ENCODE measurements around the gene KLK2. TPM values are rescaled to one million over a fixed set of nuclear protein-coding genes. Genes with fewer than 3 reads are reported as not detected.

Gene KLK2
- polyA plus RNA-seq, 6 donors from 2014 or later, result 0.36 to 0.47 TPM; not detected in 4

DNA sequence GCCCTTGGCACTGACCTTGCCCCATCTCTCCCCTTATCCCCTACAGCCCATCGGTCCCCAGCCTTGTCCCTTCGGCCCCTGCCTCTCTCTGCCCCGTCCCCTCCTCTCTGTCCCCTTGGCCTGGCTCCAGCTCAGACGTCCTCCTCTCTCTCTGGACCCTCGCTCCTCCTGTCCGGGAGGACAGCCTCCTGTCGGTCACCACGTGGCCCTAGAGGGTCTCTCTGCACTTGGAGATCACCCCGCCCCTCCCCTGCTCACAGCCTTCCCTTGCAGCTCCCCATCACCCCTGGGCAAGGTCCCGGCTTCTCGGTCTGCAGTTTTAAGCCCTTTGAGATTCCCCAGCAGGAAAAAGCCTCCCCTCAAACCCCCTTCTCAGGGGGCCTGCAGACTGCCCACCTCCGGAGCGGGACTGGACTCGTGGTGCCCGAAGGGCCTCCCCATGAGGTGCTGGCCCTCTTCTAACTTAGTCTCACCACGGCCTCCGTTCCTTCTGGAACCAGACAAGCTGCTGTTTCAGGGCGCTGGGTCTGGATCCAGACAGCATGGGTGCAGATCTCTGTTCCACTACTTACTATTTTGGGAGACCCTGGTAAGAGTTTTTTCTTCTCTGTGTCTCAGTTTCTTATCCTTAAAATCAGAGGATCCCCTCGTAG lies 36.6 kb upstream of the KLK2 start:
- Mint-ChIP-seq H3K27ac (peak overlapping the region in 3 of 6 donors; percentile 38 to 92 (median 46)), H3K4me1 (peaks cover 10 to 25% (median 21%) of the 10 kb centered on the region in 3 donors), H3K4me3 (peak overlapping the region; percentile 9 to 95 (median 86)), H3K27me3 (peaks cover 13 to 58% (median 56%) of the 10 kb centered on the region in 3 donors), H3K36me3 (peaks cover 0 to 17% of the 10 kb centered on the region in 2 donors), H3K9me3 (peaks cover 5 to 9% (median 5%) of the 10 kb centered on the region in 7 donors)
- no peak for ATAC-seq (ENCODE audit: low read depth in 2 of 2)
- DNase-seq, result no peak

DNA sequence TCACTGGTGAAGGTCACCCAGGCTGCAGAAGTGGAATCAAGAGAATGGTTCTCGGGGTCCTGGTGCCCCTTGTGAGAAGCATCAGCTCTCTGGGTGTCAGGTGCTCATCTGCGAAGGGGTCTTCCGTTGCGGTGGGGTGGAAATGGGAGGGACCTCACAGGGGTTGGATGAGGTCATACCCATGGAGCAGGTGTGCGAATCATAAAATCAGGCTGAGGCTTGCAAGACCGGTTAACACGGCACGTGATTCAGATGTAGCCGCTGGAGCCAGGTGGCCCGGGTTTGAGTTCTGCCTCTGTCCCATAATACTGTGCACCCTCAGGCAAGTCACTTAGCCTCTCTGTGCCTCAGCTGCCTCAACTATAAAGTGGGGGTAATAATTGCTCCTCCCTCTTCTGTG lies 35.9 kb upstream of the KLK2 start:
- Mint-ChIP-seq H3K27ac (peak overlapping the region in 1 of 6 donors; percentile 51), H3K9me3 (peaks cover 5 to 13% (median 9%) of the 10 kb centered on the region in 7 donors), H3K27me3 (peaks cover 15 to 52% (median 52%) of the 10 kb centered on the region in 3 donors), H3K4me1 (peaks cover 10 to 25% (median 21%) of the 10 kb centered on the region in 3 donors), H3K36me3 (peaks cover 0 to 16% of the 10 kb centered on the region in 2 donors), H3K4me3 (peak overlapping the region in 6 of 8 donors; percentile 5 to 86 (median 44))
- DNase-seq (no peak), ATAC-seq (ENCODE audit: low read depth in 2 of 2) (no peak)

DNA sequence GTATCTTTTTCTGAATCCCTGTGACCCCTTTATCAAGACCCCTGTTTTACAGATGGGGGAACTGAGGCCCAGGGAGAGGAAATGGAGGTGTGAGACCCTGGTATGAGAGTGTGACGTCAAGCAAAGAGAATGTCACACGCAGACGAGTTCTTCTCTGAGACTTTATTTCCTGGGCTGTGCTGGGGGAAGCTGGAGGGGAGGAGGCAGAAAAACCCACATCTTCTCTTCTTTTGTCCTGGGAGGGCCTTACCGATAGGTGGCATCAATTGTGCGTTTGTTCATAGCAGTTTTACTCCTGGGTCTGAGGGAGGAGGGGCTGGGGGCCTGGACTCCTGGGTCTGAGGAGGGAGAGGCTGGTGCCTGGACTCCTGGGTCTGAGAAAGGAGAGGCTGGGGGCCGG lies 35.0 kb upstream of the KLK2 start:
- Mint-ChIP-seq H3K27me3 (peaks cover 13 to 45% (median 43%) of the 10 kb centered on the region in 3 donors), H3K9me3 (peaks cover 5 to 21% (median 15%) of the 10 kb centered on the region in 7 donors), H3K27ac (peak overlapping the region in 2 of 6 donors; percentile 28 to 54), H3K36me3 (peaks cover 2 to 11% of the 10 kb centered on the region in 2 donors), H3K4me3 (peak overlapping the region in 2 of 8 donors; percentile 42 to 59), H3K4me1 (peaks cover 10 to 25% (median 21%) of the 10 kb centered on the region in 3 donors)
- ATAC-seq (ENCODE audit: low read depth in 2 of 2) (peak; percentile 29 to 40), DNase-seq (no peak)

DNA sequence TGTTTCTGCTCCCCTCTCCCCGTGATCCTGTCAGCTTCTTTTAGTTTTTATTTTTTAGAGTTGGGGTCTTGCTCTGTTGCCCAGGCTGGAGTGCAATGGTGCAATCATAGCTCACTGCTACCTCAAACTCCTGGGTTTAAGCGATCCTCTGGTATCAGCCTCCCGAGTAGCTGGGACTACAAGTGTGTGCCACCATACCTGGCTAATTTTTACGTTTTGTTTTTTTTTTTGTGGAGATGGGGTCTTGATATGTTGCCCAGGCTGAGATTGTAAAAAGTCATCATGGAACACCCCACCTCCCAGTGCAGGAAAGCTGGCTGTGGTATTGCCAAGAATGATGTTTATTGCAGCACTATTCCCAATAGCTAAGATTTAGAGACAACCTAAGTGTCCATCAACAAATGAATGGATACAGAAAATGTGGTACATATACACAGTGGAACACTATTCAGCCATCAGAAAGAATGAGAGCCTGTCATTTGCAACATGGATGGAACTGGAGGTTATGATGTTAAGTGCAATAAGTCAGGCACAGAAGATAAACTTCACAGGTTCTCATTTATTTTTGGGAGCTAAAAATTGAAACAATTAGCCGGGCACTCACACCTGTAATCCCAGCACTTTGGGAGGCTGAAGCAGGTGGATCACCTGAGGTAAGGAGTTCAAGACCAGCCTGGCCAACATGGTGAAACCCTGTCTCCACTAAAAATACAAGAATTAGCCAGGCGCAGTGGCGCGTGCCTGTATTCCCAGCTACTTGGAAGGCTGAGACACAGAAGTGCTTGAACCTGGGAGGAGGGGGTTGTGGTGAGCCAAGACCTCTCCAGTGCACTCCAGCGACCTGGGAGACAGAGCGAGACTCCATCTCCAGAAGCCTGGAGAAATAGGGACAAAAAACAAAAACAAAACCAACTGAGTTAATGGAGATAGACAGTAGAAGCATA lies 33.3 kb upstream of the KLK2 start:
- H3K9me3 Mint-ChIP-seq, result peaks cover 8 to 36% (median 28%) of the 10 kb centered on the region in 7 donors
- H3K27ac Mint-ChIP-seq, result no peak overlapping the region
- DNase-seq (no peak), ATAC-seq (ENCODE audit: low read depth in 2 of 2) (no peak)
- no peak overlapping the region for H3K4me3 Mint-ChIP-seq
- peaks cover 7 to 25% (median 19%) of the 10 kb centered on the region in 3 donors for H3K4me1 Mint-ChIP-seq
- H3K27me3 Mint-ChIP-seq, result peaks cover 13 to 52% (median 43%) of the 10 kb centered on the region in 3 donors
- peaks cover 7 to 18% of the 10 kb centered on the region in 2 donors for H3K36me3 Mint-ChIP-seq

DNA sequence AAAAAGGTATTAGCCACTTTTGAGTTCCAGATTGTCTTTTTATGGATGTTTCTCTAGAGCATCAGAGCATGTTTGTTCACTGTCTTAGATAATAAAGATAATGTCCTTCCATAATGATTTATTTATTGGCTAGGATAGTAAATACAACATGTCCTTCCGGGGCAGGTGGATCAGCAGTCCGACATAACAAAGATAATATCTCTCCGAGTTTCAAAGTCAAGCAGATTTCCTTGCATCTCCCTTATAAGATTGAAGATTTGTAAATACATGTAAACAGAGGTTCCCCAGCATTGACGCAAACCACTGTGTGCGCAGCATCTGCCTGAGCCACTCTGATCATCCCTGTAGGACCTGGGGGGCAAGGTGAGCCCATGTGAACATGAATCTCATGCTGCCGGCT lies 31.1 kb upstream of the KLK2 start:
- Mint-ChIP-seq H3K36me3 (peaks cover 7 to 18% of the 10 kb centered on the region in 2 donors), H3K9me3 (peaks cover 8 to 42% (median 31%) of the 10 kb centered on the region in 7 donors), H3K4me3 (no peak overlapping the region), H3K27me3 (peaks cover 5 to 42% (median 36%) of the 10 kb centered on the region in 3 donors), H3K27ac (no peak overlapping the region), H3K4me1 (peaks cover 0 to 6% (median 1%) of the 10 kb centered on the region in 3 donors)
- ATAC-seq (ENCODE audit: low read depth in 2 of 2) (no peak), DNase-seq (no peak)

DNA sequence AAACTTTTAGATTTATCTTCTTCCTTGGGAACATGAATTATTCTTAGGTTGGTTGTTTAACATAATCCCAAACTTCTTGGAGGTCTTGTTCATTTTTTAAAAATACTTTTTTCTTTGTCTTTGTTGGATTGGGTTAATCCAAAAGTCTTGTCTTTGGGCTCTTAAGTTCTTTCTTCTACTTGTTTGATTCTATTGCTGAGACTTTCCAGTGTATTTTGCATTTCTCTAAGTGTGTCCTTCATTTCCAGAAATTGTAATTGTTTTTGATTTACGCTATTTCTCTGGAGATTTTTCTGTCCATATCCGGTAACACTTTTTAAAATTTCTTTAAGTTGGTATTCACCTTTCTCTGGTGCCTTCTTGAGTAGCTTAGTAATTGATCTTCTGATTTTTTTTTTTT lies 30.0 kb upstream of the KLK2 start:
- peaks cover 5 to 33% (median 28%) of the 10 kb centered on the region in 3 donors for H3K27me3 Mint-ChIP-seq

DNA sequence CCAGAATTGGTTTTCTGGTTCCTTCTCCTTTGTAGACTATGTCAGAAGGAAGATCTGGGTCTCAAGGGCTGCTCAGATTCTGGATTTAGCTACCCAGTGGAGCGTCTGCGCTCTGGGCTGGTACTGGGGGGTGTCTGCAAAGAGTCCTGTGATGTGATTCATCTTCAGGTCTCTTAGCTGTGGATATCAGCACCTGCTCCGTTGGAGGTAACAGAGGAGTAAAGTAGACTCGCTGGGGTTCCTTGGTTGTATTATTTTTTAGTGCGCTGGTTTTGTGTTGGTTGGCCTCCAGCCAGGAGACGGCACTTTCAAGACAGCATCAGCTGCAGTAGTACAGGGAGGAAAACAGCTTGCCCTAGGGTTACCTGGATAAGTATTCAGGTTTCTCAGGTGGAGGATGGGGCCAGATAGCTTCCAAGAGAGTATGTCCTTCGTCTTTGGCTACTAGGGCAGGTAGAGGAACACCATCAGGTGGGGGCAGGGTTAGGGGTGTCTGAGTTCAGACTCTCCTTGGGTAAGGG lies 29.5 kb upstream of the KLK2 start:
- Mint-ChIP-seq H3K9me3 (peaks cover 8 to 42% (median 31%) of the 10 kb centered on the region in 7 donors), H3K36me3 (peaks cover 7 to 18% of the 10 kb centered on the region in 2 donors), H3K4me3 (peak overlapping the region in 1 of 8 donors; percentile 44), H3K4me1 (no peaks in the 10 kb centered on the region), H3K27ac (peak overlapping the region in 1 of 6 donors; percentile 58), H3K27me3 (peaks cover 10 to 34% (median 28%) of the 10 kb centered on the region in 3 donors)
- DNase-seq (no peak), ATAC-seq (ENCODE audit: low read depth in 2 of 2) (no peak)

More for the DNA sequence above, 30.0 kb upstream of the KLK2 start:
- Mint-ChIP-seq H3K27ac (no peak overlapping the region), H3K9me3 (peaks cover 8 to 42% (median 31%) of the 10 kb centered on the region in 7 donors), H3K4me1 (peaks cover 0 to 3% (median 0%) of the 10 kb centered on the region in 3 donors), H3K4me3 (no peak overlapping the region), H3K36me3 (peaks cover 7 to 18% of the 10 kb centered on the region in 2 donors)
- ATAC-seq (ENCODE audit: low read depth in 2 of 2) (no peak), DNase-seq (no peak)

DNA sequence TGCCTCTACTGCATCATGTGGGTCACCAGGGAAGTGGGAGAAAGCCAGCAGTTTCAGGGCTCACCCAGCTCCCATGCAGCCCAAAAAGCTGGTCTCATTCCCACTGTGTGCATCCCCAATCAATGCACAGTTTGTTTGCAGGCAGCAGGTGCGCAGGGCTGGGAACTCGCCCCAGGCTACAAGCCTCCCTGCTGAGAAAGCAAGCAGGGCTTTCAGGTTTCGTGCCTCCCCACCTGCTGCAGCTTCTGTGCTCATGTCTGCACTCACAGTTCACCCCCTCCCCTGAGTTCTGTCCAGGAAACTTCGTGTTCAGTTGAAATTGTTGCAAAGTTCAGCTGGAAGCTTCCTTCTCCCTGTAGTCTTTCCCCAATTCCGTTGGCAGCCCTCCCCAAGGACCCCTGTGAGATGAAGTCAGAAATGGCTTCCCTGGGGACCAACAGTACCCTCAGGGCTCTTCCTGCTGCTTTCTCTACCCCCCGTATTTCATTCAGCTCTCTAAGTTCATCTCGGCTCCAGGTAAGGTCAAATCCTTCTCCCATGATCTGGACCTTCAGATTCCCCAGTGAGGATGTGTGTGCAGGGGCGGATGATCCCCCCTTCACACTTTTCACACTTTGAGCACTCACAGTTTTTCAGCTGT lies 28.8 kb upstream of the KLK2 start:
- Mint-ChIP-seq H3K27ac (no peak overlapping the region), H3K36me3 (peaks cover 7 to 18% of the 10 kb centered on the region in 2 donors), H3K27me3 (peaks cover 13 to 38% (median 34%) of the 10 kb centered on the region in 3 donors), H3K9me3 (peaks cover 8 to 42% (median 31%) of the 10 kb centered on the region in 7 donors), H3K4me3 (no peak overlapping the region), H3K4me1 (no peaks in the 10 kb centered on the region)
- DNase-seq (no peak), ATAC-seq (ENCODE audit: low read depth in 2 of 2) (no peak)

DNA sequence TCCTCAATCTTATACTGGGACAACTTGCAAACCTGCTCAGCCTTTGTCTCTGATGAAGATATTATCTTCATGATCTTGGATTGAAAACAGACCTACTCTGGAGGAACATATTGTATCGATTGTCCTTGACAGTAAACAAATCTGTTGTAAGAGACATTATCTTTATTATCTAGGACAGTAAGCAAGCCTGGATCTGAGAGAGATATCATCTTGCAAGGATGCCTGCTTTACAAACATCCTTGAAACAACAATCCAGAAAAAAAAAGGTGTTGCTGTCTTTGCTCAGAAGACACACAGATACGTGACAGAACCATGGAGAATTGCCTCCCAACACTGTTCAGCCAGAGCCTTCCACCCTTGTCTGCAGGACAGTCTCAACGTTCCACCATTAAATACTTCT lies 22.5 kb upstream of the KLK2 start:
- no peak for DNase-seq
- peaks cover 4 to 8% of the 10 kb centered on the region in 2 donors for H3K36me3 Mint-ChIP-seq

DNA sequence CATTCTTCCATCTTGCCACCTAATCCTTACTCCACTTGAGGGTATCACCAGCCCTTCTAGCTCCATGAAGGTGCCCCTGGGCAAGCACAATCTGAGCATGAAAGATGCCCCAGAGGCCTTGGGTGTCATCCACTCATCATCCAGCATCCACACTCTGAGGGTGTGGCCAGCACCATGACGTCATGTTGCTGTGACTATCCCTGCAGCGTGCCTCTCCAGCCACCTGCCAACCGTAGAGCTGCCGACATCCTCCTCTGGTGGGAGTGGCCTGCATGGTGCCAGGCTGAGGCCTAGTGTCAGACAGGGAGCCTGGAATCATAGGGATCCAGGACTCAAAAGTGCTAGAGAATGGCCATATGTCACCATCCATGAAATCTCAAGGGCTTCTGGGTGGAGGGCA lies 21.6 kb upstream of the KLK2 start:
- Mint-ChIP-seq H3K27ac (no peak overlapping the region), H3K4me3 (no peak overlapping the region), H3K27me3 (peaks cover 31 to 68% (median 48%) of the 10 kb centered on the region in 3 donors), H3K36me3 (peaks cover 4 to 13% of the 10 kb centered on the region in 2 donors), H3K4me1 (peaks cover 0 to 3% (median 0%) of the 10 kb centered on the region in 3 donors), H3K9me3 (peaks cover 0 to 3% (median 0%) of the 10 kb centered on the region in 7 donors)
- DNase-seq (no peak), ATAC-seq (ENCODE audit: low read depth in 2 of 2) (no peak)

More for the DNA sequence above, 22.5 kb upstream of the KLK2 start:
- H3K4me3 Mint-ChIP-seq, result no peak overlapping the region
- ATAC-seq (ENCODE audit: low read depth in 2 of 2), result no peak
- H3K27me3 Mint-ChIP-seq, result peaks cover 29 to 59% (median 39%) of the 10 kb centered on the region in 3 donors
- peaks cover 0 to 3% (median 0%) of the 10 kb centered on the region in 7 donors for H3K9me3 Mint-ChIP-seq
- H3K4me1 Mint-ChIP-seq, result no peaks in the 10 kb centered on the region
- peak overlapping the region in 1 of 6 donors; percentile 14 for H3K27ac Mint-ChIP-seq

DNA sequence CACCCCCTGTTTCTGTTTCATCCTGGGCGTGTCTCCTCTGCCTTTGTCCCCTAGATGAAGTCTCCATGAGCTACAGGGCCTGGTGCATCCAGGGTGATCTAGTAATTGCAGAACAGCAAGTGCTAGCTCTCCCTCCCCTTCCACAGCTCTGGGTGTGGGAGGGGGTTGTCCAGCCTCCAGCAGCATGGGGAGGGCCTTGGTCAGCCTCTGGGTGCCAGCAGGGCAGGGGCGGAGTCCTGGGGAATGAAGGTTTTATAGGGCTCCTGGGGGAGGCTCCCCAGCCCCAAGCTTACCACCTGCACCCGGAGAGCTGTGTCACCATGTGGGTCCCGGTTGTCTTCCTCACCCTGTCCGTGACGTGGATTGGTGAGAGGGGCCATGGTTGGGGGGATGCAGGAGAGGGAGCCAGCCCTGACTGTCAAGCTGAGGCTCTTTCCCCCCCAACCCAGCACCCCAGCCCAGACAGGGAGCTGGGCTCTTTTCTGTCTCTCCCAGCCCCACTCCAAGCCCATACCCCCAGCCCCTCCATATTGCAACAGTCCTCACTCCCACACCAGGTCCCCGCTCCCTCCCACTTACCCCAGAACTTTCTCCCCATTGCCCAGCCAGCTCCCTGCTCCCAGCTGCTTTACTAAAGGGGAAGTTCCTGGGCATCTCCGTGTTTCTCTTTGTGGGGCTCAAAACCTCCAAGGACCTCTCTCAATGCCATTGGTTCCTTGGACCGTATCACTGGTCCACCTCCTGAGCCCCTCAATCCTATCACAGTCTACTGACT lies 18.4 kb upstream of the KLK2 start, which contains the start of gene KLK3:
Gene KLK3 (plus strand): TSS at position 280 of the 775 bp plus-strand sequence. CDS start 41 bp downstream, at position 321.
- H3K27me3 Mint-ChIP-seq, result peaks cover 32 to 78% (median 58%) of the 10 kb centered on the region in 3 donors
- ATAC-seq (ENCODE audit: low read depth in 2 of 2), result no peak
- H3K36me3 Mint-ChIP-seq, result peaks cover 4 to 17% of the 10 kb centered on the region in 2 donors
- no peak within 1 kb of the TSS for H3K4me3 Mint-ChIP-seq
- peaks cover 5 to 10% (median 6%) of the 10 kb centered on the region in 3 donors for H3K4me1 Mint-ChIP-seq
- H3K27ac Mint-ChIP-seq, result peak within 1 kb of the TSS in 1 of 6 donors; percentile 49
- no peak for DNase-seq
- H3K9me3 Mint-ChIP-seq, result peaks cover 0 to 4% (median 0%) of the 10 kb centered on the region in 7 donors

DNA sequence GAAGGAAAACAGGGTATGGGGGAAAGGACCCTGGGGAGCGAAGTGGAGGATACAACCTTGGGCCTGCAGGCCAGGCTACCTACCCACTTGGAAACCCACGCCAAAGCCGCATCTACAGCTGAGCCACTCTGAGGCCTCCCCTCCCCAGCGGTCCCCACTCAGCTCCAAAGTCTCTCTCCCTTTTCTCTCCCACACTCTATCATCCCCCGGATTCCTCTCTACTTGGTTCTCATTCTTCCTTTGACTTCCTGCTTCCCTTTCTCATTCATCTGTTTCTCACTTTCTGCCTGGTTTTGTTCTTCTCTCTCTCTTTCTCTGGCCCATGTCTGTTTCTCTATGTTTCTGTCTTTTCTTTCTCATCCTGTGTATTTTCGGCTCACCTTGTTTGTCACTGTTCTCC lies 15.9 kb upstream of the KLK2 start:
- Mint-ChIP-seq H3K36me3 (peaks cover 4 to 28% of the 10 kb centered on the region in 2 donors), H3K27me3 (peaks cover 38 to 72% (median 65%) of the 10 kb centered on the region in 3 donors), H3K4me1 (peaks cover 5 to 10% (median 6%) of the 10 kb centered on the region in 3 donors), H3K9me3 (peaks cover 6 to 17% (median 12%) of the 10 kb centered on the region in 7 donors), H3K4me3 (no peak overlapping the region), H3K27ac (no peak overlapping the region)
- ATAC-seq (ENCODE audit: low read depth in 2 of 2) (no peak), DNase-seq (no peak)
